Measurements from ENCODE around the gene GPR42. TPM values are rescaled to one million over a fixed set of nuclear protein-coding genes. Genes with fewer than 3 reads are reported as not detected.

GPR42 gene
- total and polyA plus RNA-seq, 2 donors (not counting 1 experiment from before 2014, with no cell fraction given) = 0.10 TPM; not detected in 1

GRCh38 chr19:35353635-35354034 lies 17.2 kb upstream of the GPR42 start:
- WGBS (ENCODE audit: insufficient coverage) = 90% methylated on average over 4 of the region's 9 CpGs
- Histone ChIP-seq H4K20me1 (ENCODE audit: control insufficient read depth, insufficient read depth, low read length, poor library complexity, severe bottlenecking) (no peaks in the 10 kb centered on the region), H3K79me2 (ENCODE audit: control insufficient read depth, insufficient read depth, low read length) (no peaks in the 10 kb centered on the region), H3K4me3 (ENCODE audit: control extremely low read depth in 1 of 5, extremely low read depth in 1 of 5, insufficient read depth in 1 of 5, low read depth in 2 of 5, low read length in 4 of 5) (no peak overlapping the region), H2AFZ (ENCODE audit: insufficient read depth, low read depth, low read length, poor library complexity, severe bottlenecking) (no peak overlapping the region), H3K9me3 (ENCODE audit: control extremely low read depth in 1 of 3, control insufficient read depth in 2 of 3, insufficient read depth in 1 of 3, low read length in 2 of 3) (peaks cover 0 to 9% (median 0%) of the 10 kb centered on the region in 3 donors), H3K27me3 (replicated peaks in 1 of 4; ENCODE audit: control extremely low read depth in 1 of 4, control insufficient read depth in 3 of 4, insufficient read depth in 4 of 4, low read length in 3 of 4) (peaks cover 0 to 5% (median 0%) of the 10 kb centered on the region in 4 experiments), H3K9ac (ENCODE audit: low read length) (no peak overlapping the region), H3K27ac (ENCODE audit: low read length in 2 of 2) (no peak overlapping the region), H3K4me2 (replicated peaks; ENCODE audit: low read depth, low read length, poor library complexity, severe bottlenecking) (no peak overlapping the region), H3K4me1 (ENCODE audit: control insufficient read depth in 2 of 2, insufficient read depth in 2 of 2, low read length in 2 of 2) (peaks cover 22 to 34% of the 10 kb centered on the region in 2 donors), H3K36me3 (replicated peaks in 1 of 2; ENCODE audit: control extremely low read depth in 1 of 2, control insufficient read depth in 1 of 2, extremely low read depth in 1 of 2, insufficient read depth in 2 of 2, low read length in 1 of 2) (no peaks in the 10 kb centered on the region)
- Mint-ChIP-seq H3K27ac (no peak overlapping the region), H3K4me1 (peaks cover 28% of the 10 kb centered on the region), H3K27me3 (peaks cover 17% of the 10 kb centered on the region), H3K4me3 (no peak overlapping the region), H3K9me3 (ENCODE audit: insufficient read depth) (no peaks in the 10 kb centered on the region)
- intact Hi-C loops (cut with micrococcal nuclease) = loop anchor here (2.0 kb wide), 1 partner anchor 47 kb away; no protein-coding TSS in a partner anchor
- ChIA-PET POLR2A (interaction anchor here (2.0 kb wide), 1 partner anchor 115 kb away, joined by 6 read pairs; no protein-coding TSS in a partner anchor), CTCF (interaction anchor here (0.6 to 13.5 kb wide), 34 partner anchors 12 to 389 kb away, joined by 3 to 234 read pairs (median 5); partner anchors contain the start of genes FFAR2 and FXYD7)
- TF ChIP-seq, protein P1, sequence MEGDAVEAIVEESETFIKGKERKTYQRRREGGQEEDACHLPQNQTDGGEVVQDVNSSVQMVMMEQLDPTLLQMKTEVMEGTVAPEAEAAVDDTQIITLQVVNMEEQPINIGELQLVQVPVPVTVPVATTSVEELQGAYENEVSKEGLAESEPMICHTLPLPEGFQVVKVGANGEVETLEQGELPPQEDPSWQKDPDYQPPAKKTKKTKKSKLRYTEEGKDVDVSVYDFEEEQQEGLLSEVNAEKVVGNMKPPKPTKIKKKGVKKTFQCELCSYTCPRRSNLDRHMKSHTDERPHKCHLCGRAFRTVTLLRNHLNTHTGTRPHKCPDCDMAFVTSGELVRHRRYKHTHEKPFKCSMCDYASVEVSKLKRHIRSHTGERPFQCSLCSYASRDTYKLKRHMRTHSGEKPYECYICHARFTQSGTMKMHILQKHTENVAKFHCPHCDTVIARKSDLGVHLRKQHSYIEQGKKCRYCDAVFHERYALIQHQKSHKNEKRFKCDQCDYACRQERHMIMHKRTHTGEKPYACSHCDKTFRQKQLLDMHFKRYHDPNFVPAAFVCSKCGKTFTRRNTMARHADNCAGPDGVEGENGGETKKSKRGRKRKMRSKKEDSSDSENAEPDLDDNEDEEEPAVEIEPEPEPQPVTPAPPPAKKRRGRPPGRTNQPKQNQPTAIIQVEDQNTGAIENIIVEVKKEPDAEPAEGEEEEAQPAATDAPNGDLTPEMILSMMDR (IDR thresholded peaks at IDR 0.05) = no peak
- TF ChIP-seq EZH2 (IDR thresholded peaks at IDR 0.05; ENCODE audit: borderline replicate concordance, insufficient read depth, low read depth, low read length, poor library complexity, severe bottlenecking) = no peak
- DNase-seq (no peak), ATAC-seq (ENCODE audit: low read depth) (no peak)

- no peak overlapping the region for H3K27ac Mint-ChIP-seq
- no peaks in the 10 kb centered on the region for H3K9me3 ChIP-seq (ENCODE audit: control extremely low read depth in 1 of 3, control insufficient read depth in 2 of 3, insufficient read depth in 1 of 3, low read length in 2 of 3)
- H3K79me2 ChIP-seq (ENCODE audit: control insufficient read depth, insufficient read depth, low read length) = no peaks in the 10 kb centered on the region
- peaks cover 9 to 22% of the 10 kb centered on the region in 2 donors for H3K4me1 ChIP-seq (ENCODE audit: control insufficient read depth in 2 of 2, insufficient read depth in 2 of 2, low read length in 2 of 2)
- no peak overlapping the region for H3K9ac ChIP-seq (ENCODE audit: low read length)
- intact Hi-C loops (cut with micrococcal nuclease) = no loop called here
- TF ChIP-seq EZH2 (IDR thresholded peaks at IDR 0.05; ENCODE audit: borderline replicate concordance, insufficient read depth, low read depth, low read length, poor library complexity, severe bottlenecking) = no peak
- TF ChIP-seq, protein P1 (IDR thresholded peaks at IDR 0.05) = no peak
- no peaks in the 10 kb centered on the region for H3K36me3 ChIP-seq (replicated peaks in 1 of 2; ENCODE audit: control extremely low read depth in 1 of 2, control insufficient read depth in 1 of 2, extremely low read depth in 1 of 2, insufficient read depth in 2 of 2, low read length in 1 of 2)
- no peaks in the 10 kb centered on the region for H4K20me1 ChIP-seq (ENCODE audit: control insufficient read depth, insufficient read depth, low read length, poor library complexity, severe bottlenecking)
- no peak overlapping the region for H3K4me2 ChIP-seq (replicated peaks; ENCODE audit: low read depth, low read length, poor library complexity, severe bottlenecking)
- H3K4me1 Mint-ChIP-seq = peaks cover 15% of the 10 kb centered on the region
- no peak for DNase-seq
- ChIA-PET CTCF (interaction anchor here (2.9 to 13.5 kb wide), 4 partner anchors 108 to 288 kb away, joined by 10 to 234 read pairs (median 54); no protein-coding TSS in a partner anchor), POLR2A (interaction anchor here (0.6 kb wide), 1 partner anchor 56 kb away, joined by 3 read pairs; no protein-coding TSS in a partner anchor)
- no peak overlapping the region for H3K4me3 ChIP-seq (ENCODE audit: control extremely low read depth in 1 of 5, extremely low read depth in 1 of 5, insufficient read depth in 1 of 5, low read depth in 2 of 5, low read length in 4 of 5)
- no peak overlapping the region for H3K4me3 Mint-ChIP-seq
- peaks cover 0 to 5% (median 0%) of the 10 kb centered on the region in 4 experiments for H3K27me3 ChIP-seq (replicated peaks in 1 of 4; ENCODE audit: control extremely low read depth in 1 of 4, control insufficient read depth in 3 of 4, insufficient read depth in 4 of 4, low read length in 3 of 4)
- no peak for ATAC-seq (ENCODE audit: low read depth)
- H3K27ac ChIP-seq (ENCODE audit: low read length in 2 of 2) = no peak overlapping the region
- no peaks in the 10 kb centered on the region for H3K9me3 Mint-ChIP-seq (ENCODE audit: insufficient read depth)
- WGBS (ENCODE audit: insufficient coverage) = 89% methylated on average over 5 of the region's 8 CpGs
- no peak overlapping the region for H2AFZ ChIP-seq (ENCODE audit: insufficient read depth, low read depth, low read length, poor library complexity, severe bottlenecking)
- H3K27me3 Mint-ChIP-seq = peaks cover 17% of the 10 kb centered on the region
These were observed 16.0 kb upstream of the GPR42 start for GRCh38 chr19:35354898-35355297.

Data from B cell (primary cell).